ENCODE data around the gene PRDX5. TPM values are rescaled to one million over a fixed set of nuclear protein-coding genes. Genes with fewer than 3 reads are reported as not detected.
A peak's percentile ranks its signal among the peaks of the same experiment; 100 is the strongest.

PRDX5 gene
- total RNA-seq, 2 donors from 2014 or later, result 108 to 224 TPM

DNA sequence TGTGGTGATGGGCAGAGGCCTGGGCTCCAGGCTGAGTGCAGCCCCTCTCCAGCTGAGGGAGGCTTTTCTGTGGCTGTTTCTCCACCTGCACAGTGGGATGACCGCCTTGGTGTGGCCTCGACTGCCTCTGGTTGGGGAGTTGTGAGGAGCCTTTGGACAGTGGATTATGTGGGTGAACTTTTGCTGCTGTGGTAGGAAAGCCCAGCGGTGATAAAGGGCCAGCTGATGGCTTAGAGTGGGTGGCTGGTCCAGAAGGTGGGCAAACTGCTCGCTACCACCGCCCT, 13.9 kb upstream of the PRDX5 start:
- TF ChIP-seq, protein P1, sequence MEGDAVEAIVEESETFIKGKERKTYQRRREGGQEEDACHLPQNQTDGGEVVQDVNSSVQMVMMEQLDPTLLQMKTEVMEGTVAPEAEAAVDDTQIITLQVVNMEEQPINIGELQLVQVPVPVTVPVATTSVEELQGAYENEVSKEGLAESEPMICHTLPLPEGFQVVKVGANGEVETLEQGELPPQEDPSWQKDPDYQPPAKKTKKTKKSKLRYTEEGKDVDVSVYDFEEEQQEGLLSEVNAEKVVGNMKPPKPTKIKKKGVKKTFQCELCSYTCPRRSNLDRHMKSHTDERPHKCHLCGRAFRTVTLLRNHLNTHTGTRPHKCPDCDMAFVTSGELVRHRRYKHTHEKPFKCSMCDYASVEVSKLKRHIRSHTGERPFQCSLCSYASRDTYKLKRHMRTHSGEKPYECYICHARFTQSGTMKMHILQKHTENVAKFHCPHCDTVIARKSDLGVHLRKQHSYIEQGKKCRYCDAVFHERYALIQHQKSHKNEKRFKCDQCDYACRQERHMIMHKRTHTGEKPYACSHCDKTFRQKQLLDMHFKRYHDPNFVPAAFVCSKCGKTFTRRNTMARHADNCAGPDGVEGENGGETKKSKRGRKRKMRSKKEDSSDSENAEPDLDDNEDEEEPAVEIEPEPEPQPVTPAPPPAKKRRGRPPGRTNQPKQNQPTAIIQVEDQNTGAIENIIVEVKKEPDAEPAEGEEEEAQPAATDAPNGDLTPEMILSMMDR (IDR thresholded peaks at IDR 0.05), result no peak
- no peak for TF ChIP-seq POLR2A (IDR thresholded peaks at IDR 0.05)
- WGBS, 2 donors, result 34 to 47% methylated on average over 4 to 5 of the region's 5 CpGs
- DNase-seq (no peak), ATAC-seq (no peak)
- Histone ChIP-seq H3K4me3 (no peak overlapping the region), H3K4me1 (peaks cover 48% of the 10 kb centered on the region), H3K27ac (peak overlapping the region in 3 of 4 donors; percentile 80 to 97 (median 94)), H3K36me3 (replicated peaks in 1 of 2; ENCODE audit: insufficient read depth in 1 of 2, low read depth in 2 of 2) (no peaks in the 10 kb centered on the region), H3K27me3 (peaks cover 0 to 4% of the 10 kb centered on the region in 2 donors), H3K9me3 (no peaks in the 10 kb centered on the region)
- intact Hi-C loops (cut with DNase I), result no loop called here

DNA sequence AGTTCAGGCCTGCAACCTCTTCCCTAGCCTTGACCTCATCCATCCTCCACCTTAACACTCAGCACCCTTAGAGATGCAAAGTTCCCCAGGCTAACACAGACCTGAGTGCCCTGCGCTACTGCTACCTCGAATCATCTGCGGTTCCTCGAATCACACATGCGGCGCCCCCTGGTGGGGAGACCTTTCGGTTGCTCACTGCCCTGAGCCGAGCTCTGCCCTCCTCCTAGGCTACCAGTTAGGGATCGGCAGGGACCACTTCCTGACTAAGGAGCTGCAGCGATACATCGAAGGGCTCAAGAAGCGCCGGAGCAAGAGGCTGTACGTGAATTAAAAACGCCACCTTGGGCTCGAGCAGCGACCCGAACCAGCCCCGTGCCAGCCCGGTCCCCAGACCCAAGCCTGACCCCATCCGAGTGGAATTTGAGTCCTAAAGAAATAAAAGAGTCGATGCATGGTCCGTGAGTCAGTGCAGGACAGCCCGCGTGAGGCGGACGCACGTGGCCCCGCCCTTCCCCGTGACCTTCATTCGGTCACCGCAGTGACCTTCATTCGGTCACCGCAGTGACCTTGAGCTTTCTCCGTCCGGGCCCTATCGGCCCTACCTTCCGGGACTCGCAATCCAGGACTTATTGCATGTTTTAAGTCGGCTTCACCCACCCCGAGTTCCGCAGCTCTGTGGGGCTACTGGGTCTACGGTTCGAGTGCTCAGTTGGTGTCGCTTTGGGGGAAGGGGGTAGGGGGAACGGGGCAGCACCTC, 13.4 kb upstream of the PRDX5 start:
- Histone ChIP-seq H3K36me3 (replicated peaks in 1 of 2; ENCODE audit: insufficient read depth in 1 of 2, low read depth in 2 of 2) (no peaks in the 10 kb centered on the region), H3K27ac (peak overlapping the region; percentile 62 to 97 (median 87)), H3K4me3 (peak overlapping the region in 1 of 2 donors; percentile 35), H3K4me1 (peaks cover 43% of the 10 kb centered on the region), H3K27me3 (peaks cover 0 to 4% of the 10 kb centered on the region in 2 donors), H3K9me3 (no peaks in the 10 kb centered on the region)
- peak in 1 of 3 donors; percentile 12 for TF ChIP-seq POLR2A (IDR thresholded peaks at IDR 0.05)
- TF ChIP-seq, protein P1 (IDR thresholded peaks at IDR 0.05), result peak; percentile 78 to 94 (median 85)
- intact Hi-C loops (cut with DNase I), result no loop called here
- DNase-seq (peak; percentile 92 to 96 (median 94)), ATAC-seq (peak; percentile 41)
- WGBS, 2 donors, result 0 to 1% methylated on average over 16 to 46 of the region's 46 CpGs

DNA sequence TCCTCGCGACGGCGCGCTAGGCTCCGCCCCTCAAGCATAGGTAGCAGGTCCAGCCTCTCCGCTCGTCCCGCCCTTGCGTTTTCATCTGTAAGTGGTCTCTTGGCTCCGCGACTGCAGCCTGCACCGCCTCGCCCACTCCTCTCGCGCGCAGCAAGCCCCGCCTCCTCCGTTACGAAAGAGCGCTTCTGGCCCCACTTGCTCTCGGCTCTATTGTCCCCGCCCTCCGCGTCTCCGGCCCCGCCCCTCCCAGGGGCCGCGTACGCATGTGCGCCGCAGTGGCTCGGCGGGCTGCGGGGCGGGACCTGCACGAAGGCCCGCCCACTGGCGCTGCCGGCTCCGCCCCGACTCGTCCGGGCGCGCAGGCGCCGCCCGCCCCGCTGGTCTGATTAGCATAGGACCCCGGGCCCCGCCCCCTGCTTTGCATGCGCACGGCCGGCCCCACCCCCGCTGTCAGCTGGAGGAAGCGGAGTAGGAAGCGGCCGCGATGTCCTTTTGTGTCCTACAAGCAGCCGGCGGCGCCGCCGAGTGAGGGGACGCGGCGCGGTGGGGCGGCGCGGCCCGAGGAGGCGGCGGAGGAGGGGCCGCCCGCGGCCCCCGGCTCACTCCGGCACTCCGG, 12.7 kb upstream of the PRDX5 start, which contains the start of gene ESRRA:
TSS of gene ESRRA (plus strand) at position 450 of the 616 bp plus-strand sequence. CDS start 1,656 bp downstream, outside the sequence.
- no peaks in the 10 kb centered on the region for H3K36me3 ChIP-seq (replicated peaks in 1 of 2; ENCODE audit: insufficient read depth in 1 of 2, low read depth in 2 of 2)
- ATAC-seq (peak; percentile 87), DNase-seq (peak; percentile 100)
- no peaks in the 10 kb centered on the region for H3K9me3 ChIP-seq
- no peaks in the 10 kb centered on the region for H3K27me3 ChIP-seq
- peak within 1 kb of the TSS; percentile 40 to 58 for H3K4me3 ChIP-seq
- TF ChIP-seq, protein P1 (IDR thresholded peaks at IDR 0.05), result peak in 1 of 7 experiments; percentile 6
- TF ChIP-seq POLR2A (IDR thresholded peaks at IDR 0.05), result peak in 2 of 3 donors; percentile 31 to 56
- peak within 1 kb of the TSS; percentile 86 to 97 (median 94) for H3K27ac ChIP-seq
- peaks cover 36% of the 10 kb centered on the region for H3K4me1 ChIP-seq
- 0 to 1% methylated on average over 4 to 33 of the region's 81 CpGs for whole genome bisulfite sequencing, 2 donors
- intact Hi-C loops (cut with DNase I), result no loop called here

DNA sequence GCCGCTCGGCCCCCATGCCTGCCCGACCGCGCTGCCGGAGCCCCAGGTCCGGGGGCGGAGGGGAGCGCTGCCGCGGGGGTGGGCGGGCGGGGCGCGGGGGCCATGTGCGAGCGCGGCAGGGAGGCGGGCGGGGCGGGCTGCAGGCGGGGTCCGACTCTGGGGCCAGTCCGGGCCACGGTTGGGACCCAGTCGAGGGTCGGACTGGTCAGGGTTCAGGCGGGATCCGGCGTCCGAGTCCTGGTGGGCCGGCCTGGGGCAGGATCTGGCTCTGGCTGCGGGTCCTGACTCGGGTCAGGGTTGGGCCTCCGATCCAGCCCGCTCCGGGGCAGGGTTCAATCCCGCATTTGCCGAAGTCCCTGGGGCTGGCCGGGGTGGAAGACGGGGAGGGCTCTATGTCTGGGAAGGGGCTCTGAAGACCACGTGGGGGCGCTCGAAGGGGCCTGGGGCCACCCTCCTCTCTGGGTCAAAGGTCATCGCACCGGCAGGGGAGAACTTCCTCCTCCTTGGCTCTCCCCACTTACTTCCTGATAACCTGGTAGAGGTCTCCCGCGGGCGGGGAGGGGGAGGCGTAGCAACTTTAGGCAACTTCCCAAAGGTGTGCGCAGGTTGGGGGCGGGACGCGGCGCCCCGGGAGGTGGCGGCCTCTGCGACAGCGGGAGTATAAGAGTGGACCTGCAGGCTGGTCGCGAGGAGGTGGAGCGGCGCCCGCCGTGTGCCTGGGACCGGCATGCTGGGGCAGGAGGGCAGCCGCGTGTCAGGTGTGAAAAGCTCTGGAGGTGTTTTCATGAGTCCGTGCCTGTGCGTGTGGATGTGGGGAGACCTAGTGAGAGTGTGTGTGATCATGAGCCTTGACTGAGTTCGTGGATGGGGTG, 12.0 kb upstream of the PRDX5 start:
- H3K36me3 ChIP-seq (replicated peaks in 1 of 2; ENCODE audit: insufficient read depth in 1 of 2, low read depth in 2 of 2), result no peaks in the 10 kb centered on the region
- ATAC-seq, result peak; percentile 36
- peak; percentile 83 to 87 (median 84) for DNase-seq
- H3K4me1 ChIP-seq, result peaks cover 28% of the 10 kb centered on the region
- intact Hi-C loops (cut with DNase I), result no loop called here
- no peaks in the 10 kb centered on the region for H3K27me3 ChIP-seq
- H3K4me3 ChIP-seq, result peak overlapping the region; percentile 40 to 58
- 0% methylated on average over 26 to 54 of the region's 71 CpGs for WGBS, 2 donors
- peak; percentile 75 to 93 (median 92) for TF ChIP-seq POLR2A (IDR thresholded peaks at IDR 0.05)
- TF ChIP-seq, protein P1 (IDR thresholded peaks at IDR 0.05), result peak in 4 of 7 experiments; percentile 26 to 32 (median 29)
- no peaks in the 10 kb centered on the region for H3K9me3 ChIP-seq
- peak overlapping the region; percentile 86 to 97 (median 94) for H3K27ac ChIP-seq
